Hepatocyte (in vitro differentiated cells): ENCODE results near the gene GAB3.

ENCODE experiments used
- EZH2 ChIP-seq: fragments of 200-600 bp; sonication (generic); IDR thresholded peaks from 2 replicates; pipeline ENCODE4 v1.6.1; 2016; ENCODE audit warnings: antibody characterized with exemption, mild to moderate bottlenecking, borderline replicate concordance
- EZH2phosphoT487 ChIP-seq: fragments of 200-600 bp; sonication (generic); IDR thresholded peaks from one replicate; pipeline ENCODE4 v1.6.1; 2018; ENCODE audit warnings: antibody characterized with exemption, mild to moderate bottlenecking, low read depth, moderate library complexity; ENCODE audit not compliant: unreplicated experiment, severe bottlenecking

GRCh38 chrX:154774622-154775021, 23.7 kb upstream of the GAB3 start:
- TF ChIP-seq EZH2 = no peak
- TF ChIP-seq EZH2phosphoT487 = no peak
